HepG2 (cell line): ENCODE results near the gene GLE1. TPM values are rescaled to one million over a fixed set of nuclear protein-coding genes. Genes with fewer than 3 reads are reported as not detected.

Experiments
- ATAC-seq: fragments of 200-7000 bp; cut with Tn5 transposase; 3 replicates; pipeline ENCODE4 v1.9.1; 2020; ENCODE audit warnings: mild to moderate bottlenecking, moderate library complexity
- BruUV-seq: library from RNA; stranded (reverse); fragments of 400-500 nt; replicated peaks from 2 replicates; lab custom pipeline; 2021; lab: Mats Ljungman, UMichigan
- CTCF ChIA-PET: fragments of 300-600 bp; formaldehyde crosslinking; extraction: SDS; loops from one replicate; lab custom pipeline; 2021; ENCODE audit warnings: low total read pairs, inconsistent platforms, low intra/inter-chr PET ratio; lab: Yijun Ruan, JAX
- POLR2A ChIA-PET: fragments of 350-600 bp; sonication (Branson Sonifier 250); formaldehyde crosslinking; loops from one replicate; lab custom pipeline; 2020; ENCODE audit warnings: antibody characterized with exemption, inconsistent platforms; lab: Yijun Ruan, JAX
- DNase-seq: peaks from one replicate; pipeline ENCODE4 v3.0.0-alpha.2; 2015; ENCODE audit warnings: low spot score
- FAIRE-seq: peaks from 3 replicates; lab custom pipeline; 2011; peaks lifted over from hg19 to GRCh38; lab: Jason Lieb, UNC
- H2AFZ ChIP-seq: one replicate; pipeline ENCODE4 v1.6.1; 2011; ENCODE audit warnings: low read length, inconsistent platforms
- H3K27ac ChIP-seq: fragments of 300-600 bp; 3 replicates; pipeline ENCODE4 v1.8.0; 2011; ENCODE audit warnings: mixed run types, mild to moderate bottlenecking, mixed read lengths, low read length, inconsistent platforms; ENCODE audit not compliant: insufficient read depth; ENCODE audit errors: extremely low read length
- H3K27me3 ChIP-seq, 2 experiments: fragments of 200-600 bp in 1 of 2; 2 replicates in 1 of 2; 3 replicates in 1 of 2; pipeline versions ENCODE4 v1.6.0 to v1.8.0; 2011; ENCODE audit warnings: low read length in 2 of 2, mild to moderate bottlenecking in 2 of 2, moderate library complexity in 2 of 2, inconsistent platforms in 1 of 2; ENCODE audit not compliant: insufficient read depth in 2 of 2, control insufficient read depth in 1 of 2
- H3K36me3 ChIP-seq, 2 experiments: fragments of 200-600 bp in 1 of 2; replicated peaks in 1 of 2; 2 replicates in 1 of 2; 3 replicates in 1 of 2; pipeline versions ENCODE4 v1.5.1 to v1.8.0; 2011; ENCODE audit warnings: low read length in 2 of 2, inconsistent platforms in 1 of 2; ENCODE audit not compliant: insufficient read depth in 2 of 2, control insufficient read depth in 1 of 2
- H3K4me1 ChIP-seq: 2 replicates; pipeline ENCODE4 v1.5.1; 2012; ENCODE audit warnings: low read length, inconsistent platforms; ENCODE audit not compliant: insufficient read depth
- H3K4me2 ChIP-seq: 2 replicates; pipeline ENCODE4 v1.6.0; 2011; ENCODE audit warnings: low read depth, low read length, inconsistent platforms
- H3K4me3 ChIP-seq, 3 experiments: fragments of 200-600 bp in 1 of 3; sonication (generic), shearing (Covaris generic) in 1 of 3; replicated peaks in 1 of 3; 2 replicates each; pipeline ENCODE4 v1.5.1; 2011 to 2016; ENCODE audit warnings: low read length in 3 of 3, inconsistent platforms in 2 of 3, low read depth in 2 of 3, mild to moderate bottlenecking in 2 of 3, control low read depth in 1 of 3, mixed read lengths in 1 of 3; ENCODE audit not compliant: insufficient read depth in 1 of 3
- H3K79me2 ChIP-seq: one replicate; pipeline ENCODE4 v1.6.1; 2011; ENCODE audit warnings: low read length, inconsistent platforms; ENCODE audit not compliant: insufficient read depth
- H3K9ac ChIP-seq: 2 replicates; pipeline ENCODE4 v1.6.0; 2011; ENCODE audit warnings: mild to moderate bottlenecking, low read depth, low read length, inconsistent platforms; ENCODE audit not compliant: insufficient read depth
- H3K9me3 ChIP-seq: 2 replicates; pipeline ENCODE4 v1.5.1; 2012; ENCODE audit warnings: mild to moderate bottlenecking, low read length
- H4K20me1 ChIP-seq: 2 replicates; pipeline ENCODE4 v1.6.0; 2011; ENCODE audit warnings: inconsistent platforms, mild to moderate bottlenecking, low read length, moderate library complexity; ENCODE audit not compliant: insufficient read depth
- GZF1 ChIP-seq: sonication (generic); formaldehyde crosslinking; IDR thresholded peaks from 2 replicates; pipeline ENCODE4 v1.5.1; 2020; ENCODE audit warnings: mild to moderate bottlenecking, missing genetic modification reagents
- KDM4B ChIP-seq: sonication (generic); formaldehyde crosslinking; IDR thresholded peaks from 2 replicates; pipeline ENCODE4 v1.4.0; 2020; ENCODE audit warnings: missing genetic modification reagents
- ZBTB40 ChIP-seq, 2 experiments: fragments of 450-650 bp in 1 of 2; sonication (generic) in 1 of 2; formaldehyde crosslinking in 1 of 2; IDR thresholded peaks; 2 replicates each; pipeline versions ENCODE4 v1.6.1 to v1.8.0; 2016 to 2022; ENCODE audit warnings: antibody characterized with exemption in 1 of 2, mild to moderate bottlenecking in 1 of 2, missing genetic modification reagents in 1 of 2
- ZNF251 ChIP-seq: sonication (generic); formaldehyde crosslinking; IDR thresholded peaks from 2 replicates; pipeline ENCODE4 v1.9.0; 2021; ENCODE audit warnings: mild to moderate bottlenecking, missing genetic modification reagents
- WGBS: methylation state at CpG from one replicate; pipeline ENCODE4 v1.1.6; 2017; ENCODE audit warnings: low lambda C conversion rate; 5-methylcytosine and 5-hydroxymethylcytosine counted together
- in situ Hi-C: cut with HindIII; loops from 2 replicates; pipeline ENCODE4 v1.10.0; 2017; ENCODE audit warnings: low pct_unique_long_range_greater_than_20kb; ENCODE audit not compliant: extremely low pct_ligation_motif_present
- intact Hi-C: fragments of 100-400 bp; cut with micrococcal nuclease; formaldehyde crosslinking; loops from one replicate; pipeline ENCODE4 v1.10.0; 2022; ENCODE audit not compliant: unreplicated experiment
- polyA plus RNA-seq, 8 experiments: library from polyadenylated mRNA; depleted of rRNA in 3 of 8; stranded (reverse) in 7 of 8; unstranded in 1 of 8; fragments of >200 nt; fragmentation: Illumina TruSeq in 4 of 8; extraction: Trizol in 4 of 8; gene quantifications; 2 replicates each; pipeline versions ENCODE4 v1.2.1 to v1.2.3, GENCODE V29; 2011 to 2016; ENCODE audit warnings: low read depth in 4 of 8, missing spikeins in 1 of 8, mixed read lengths in 1 of 8; ENCODE audit not compliant: insufficient read depth in 1 of 8
- total RNA-seq, 5 experiments: library from RNA; depleted of rRNA; stranded (reverse); fragments of >200 nt; fragmentation: Illumina TruSeq; extraction: Trizol; gene quantifications; 2 replicates each; pipeline ENCODE4 v1.2.3, GENCODE V29; 2016; ENCODE audit warnings: low read depth in 1 of 5

GLE1 gene
- total and polyA plus RNA-seq, 2 of the 13 experiments (the other 11 are each of a cell fraction or from before 2014, with no cell fraction given) = 14.7 to 28.8 TPM

- TF ChIP-seq GZF1 (CRISPR knock-in tag) (no peak), ZNF251 (CRISPR knock-in tag) (no peak), ZBTB40 (IDR thresholded peaks at IDR 0.05) (no peak), ZBTB40 (CRISPR knock-in tag; IDR thresholded peaks at IDR 0.05) (no peak), KDM4B (CRISPR knock-in tag) (no peak)
- TF ChIP-seq, all 625 proteins: peak for 0
- no peak overlapping the region for H3K4me2 ChIP-seq
- WGBS = 97% methylated on average over 9 of the region's 9 CpGs
- H3K36me3 ChIP-seq = peaks cover 14 to 47% of the 10 kb centered on the region in 2 experiments
- FAIRE-seq (no peak), DNase-seq (no peak), ATAC-seq (no peak)
- ChIA-PET CTCF (no interaction called here), POLR2A (no interaction called here)
- H3K27me3 ChIP-seq = no peaks in the 10 kb centered on the region
- H3K4me1 ChIP-seq = peaks cover 22% of the 10 kb centered on the region
- no peaks in the 10 kb centered on the region for H3K9me3 ChIP-seq
- H2AFZ ChIP-seq = no peak overlapping the region
- BruUV-seq = no TSS peak
- no peaks in the 10 kb centered on the region for H4K20me1 ChIP-seq
- in situ Hi-C loops = no loop called here
- no peaks in the 10 kb centered on the region for H3K79me2 ChIP-seq
- intact Hi-C loops = no loop called here
- no peak overlapping the region for H3K4me3 ChIP-seq
- no peak overlapping the region for H3K27ac ChIP-seq
- H3K9ac ChIP-seq = no peak overlapping the region
These were observed 5.6 kb upstream of the GLE1 start for GRCh38 chr9:128498911-128499310.
